BJ (cell line): ENCODE measurements around the gene MLPH. TPM values are rescaled to one million over a fixed set of nuclear protein-coding genes. Genes with fewer than 3 reads are reported as not detected.

Experiments
- CTCF ChIA-PET: fragments of 350-600 bp; formaldehyde crosslinking; extraction: SDS; loops from one replicate; lab custom pipeline; 2021; ENCODE audit warnings: antibody characterized with exemption, inconsistent platforms; lab: Yijun Ruan, JAX
- POLR2A ChIA-PET: fragments of 300-600 bp; sonication (Branson Sonifier 250); formaldehyde crosslinking; extraction: SDS; loops from one replicate; lab custom pipeline; 2021; ENCODE audit warnings: antibody characterized with exemption; lab: Charles Lee
- DNase-seq: peaks from one replicate; pipeline ENCODE4 v3.0.0-alpha.2; 2011; ENCODE audit warnings: low read depth
- H3K27me3 ChIP-seq: 2 replicates; pipeline ENCODE4 v1.6.0; 2011; ENCODE audit warnings: low read length; ENCODE audit not compliant: control insufficient read depth, insufficient read depth
- H3K36me3 ChIP-seq: 2 replicates; pipeline ENCODE4 v1.5.1; 2011; ENCODE audit warnings: low read length; ENCODE audit not compliant: control insufficient read depth, insufficient read depth
- H3K4me3 ChIP-seq: 2 replicates; pipeline ENCODE4 v1.5.1; 2011; ENCODE audit warnings: low read depth, mild to moderate bottlenecking, control low read depth, low read length
- CTCF ChIP-seq: IDR thresholded peaks from 2 replicates; pipeline ENCODE4 v1.5.1; 2011; ENCODE audit warnings: low read depth, mild to moderate bottlenecking, control low read depth, inconsistent platforms, low read length, moderate library complexity; ENCODE audit not compliant: insufficient read depth
- polyA plus RNA-seq: library from polyadenylated mRNA; depleted of rRNA; stranded (reverse); fragments of >200 nt; gene quantifications from 2 replicates; pipeline ENCODE4 v1.2.3, GENCODE V29; 2011

The MLPH gene
- polyA plus RNA-seq, 1 experiment: 18.5 TPM

- no peak for TF ChIP-seq CTCF
- POLR2A ChIA-PET: interaction anchor here (0.6 kb wide), 2 partner anchors 10 to 485 kb away, joined by 3 to 11 read pairs; no protein-coding TSS in a partner anchor
- peaks cover 3% of the 10 kb centered on the region; the same call in 1 of the 2 replicates for H3K27me3 ChIP-seq
- H3K36me3 ChIP-seq: no peaks in the 10 kb centered on the region
- DNase-seq: no peak
- CTCF ChIA-PET: interaction anchor here (0.6 to 6.0 kb wide), 34 partner anchors 9 to 683 kb away, joined by 3 to 97 read pairs (median 4); no protein-coding TSS in a partner anchor
- H3K4me3 ChIP-seq: no peak overlapping the region
Observed at GRCh38 chr2:237581326-237581725, 94.3 kb downstream of the MLPH start.

GRCh38 chr2:237581751-237582746 is 95.0 kb downstream of the MLPH start:
- ChIA-PET CTCF (interaction anchor here (0.6 to 6.0 kb wide), 33 partner anchors 9 to 683 kb away, joined by 3 to 97 read pairs (median 4); no protein-coding TSS in a partner anchor), POLR2A (interaction anchor here (0.6 kb wide), 2 partner anchors 10 to 485 kb away, joined by 3 to 11 read pairs; no protein-coding TSS in a partner anchor)
- Histone ChIP-seq H3K36me3 (no peaks in the 10 kb centered on the region), H3K4me3 (0 out of 2 replicates have a peak overlapping the region, but pooled peaks have one; percentile 15), H3K27me3 (peaks cover 3% of the 10 kb centered on the region; the same call in 1 of the 2 replicates)
- peak; percentile 55 for TF ChIP-seq CTCF
- no peak for DNase-seq

GRCh38 chr2:237583385-237584295 is 96.6 kb downstream of the MLPH start:
- CTCF ChIA-PET: interaction anchor here (0.6 to 6.0 kb wide), 4 partner anchors 11 to 190 kb away, joined by 3 to 97 read pairs (median 34); no protein-coding TSS in a partner anchor
- no peak for DNase-seq

GRCh38 chr2:237585590-237586221 is 98.7 kb downstream of the MLPH start:
- no peaks in the 10 kb centered on the region for H3K36me3 ChIP-seq
- no peaks in the 10 kb centered on the region for H3K27me3 ChIP-seq
- POLR2A ChIA-PET: no interaction called here
- no peak overlapping the region for H3K4me3 ChIP-seq
- TF ChIP-seq CTCF: no peak
- CTCF ChIA-PET: interaction anchor here (1.1 to 1.9 kb wide), 4 partner anchors 14 to 489 kb away, joined by 3 to 8 read pairs (median 4); no protein-coding TSS in a partner anchor
- DNase-seq: no peak

More at GRCh38 chr2:237583385-237584295, 96.6 kb downstream of the MLPH start:
- Histone ChIP-seq H3K36me3 (no peaks in the 10 kb centered on the region), H3K4me3 (no peak overlapping the region), H3K27me3 (0 out of 2 replicates have a peak, but pooled peaks cover 3% of the 10 kb centered on the region)
- no peak for TF ChIP-seq CTCF
- POLR2A ChIA-PET: no interaction called here
